ENCODE measurements around the gene RARRES2.

Gene RARRES2

GRCh38 chr7:150371996-150372270 lies 30.5 kb upstream of the RARRES2 start:
- TF ChIP-seq, protein P1, sequence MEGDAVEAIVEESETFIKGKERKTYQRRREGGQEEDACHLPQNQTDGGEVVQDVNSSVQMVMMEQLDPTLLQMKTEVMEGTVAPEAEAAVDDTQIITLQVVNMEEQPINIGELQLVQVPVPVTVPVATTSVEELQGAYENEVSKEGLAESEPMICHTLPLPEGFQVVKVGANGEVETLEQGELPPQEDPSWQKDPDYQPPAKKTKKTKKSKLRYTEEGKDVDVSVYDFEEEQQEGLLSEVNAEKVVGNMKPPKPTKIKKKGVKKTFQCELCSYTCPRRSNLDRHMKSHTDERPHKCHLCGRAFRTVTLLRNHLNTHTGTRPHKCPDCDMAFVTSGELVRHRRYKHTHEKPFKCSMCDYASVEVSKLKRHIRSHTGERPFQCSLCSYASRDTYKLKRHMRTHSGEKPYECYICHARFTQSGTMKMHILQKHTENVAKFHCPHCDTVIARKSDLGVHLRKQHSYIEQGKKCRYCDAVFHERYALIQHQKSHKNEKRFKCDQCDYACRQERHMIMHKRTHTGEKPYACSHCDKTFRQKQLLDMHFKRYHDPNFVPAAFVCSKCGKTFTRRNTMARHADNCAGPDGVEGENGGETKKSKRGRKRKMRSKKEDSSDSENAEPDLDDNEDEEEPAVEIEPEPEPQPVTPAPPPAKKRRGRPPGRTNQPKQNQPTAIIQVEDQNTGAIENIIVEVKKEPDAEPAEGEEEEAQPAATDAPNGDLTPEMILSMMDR (IDR thresholded peaks at IDR 0.05): no peak
- Histone ChIP-seq H3K4me3 (no peak overlapping the region), H3K27ac (no peak overlapping the region)
- no peak for DNase-seq (ENCODE audit: low spot score)

- no peak overlapping the region for H3K4me3 ChIP-seq
- no peak for DNase-seq (ENCODE audit: low spot score)
- peak overlapping the region in 1 of 2 donors; percentile 99 for H3K27ac ChIP-seq
- TF ChIP-seq, protein P1 (IDR thresholded peaks at IDR 0.05): no peak
These were observed 29.9 kb upstream of the RARRES2 start for GRCh38 chr7:150371131-150371995.

DNA sequence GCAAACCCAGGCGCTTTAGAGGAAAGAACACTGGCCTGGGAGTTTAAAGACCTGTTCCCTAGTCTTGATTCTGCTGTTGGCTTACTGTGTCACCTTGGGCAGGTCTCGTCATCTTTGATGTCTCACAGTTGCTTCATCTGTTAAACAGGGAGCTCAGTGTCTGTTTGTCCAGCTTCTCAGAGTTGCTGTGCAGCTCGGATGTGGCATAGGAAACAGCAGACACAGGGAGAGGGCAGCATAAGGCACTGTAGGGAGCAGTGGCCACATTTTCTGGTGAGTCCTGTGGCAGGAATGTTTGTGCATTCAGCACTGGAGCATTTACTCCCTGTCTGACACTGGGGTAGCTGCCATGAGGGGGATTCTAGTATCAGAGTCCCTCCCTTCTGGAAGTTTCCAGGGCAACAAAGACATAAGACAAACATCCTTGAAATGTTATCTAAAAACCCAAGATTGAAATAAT lies 29.2 kb upstream of the RARRES2 start:
- H3K27ac ChIP-seq: peak overlapping the region in 1 of 2 donors; percentile 99
- TF ChIP-seq, protein P1 (IDR thresholded peaks at IDR 0.05): no peak
- H3K4me3 ChIP-seq: peak overlapping the region; percentile 99
- no peak for DNase-seq (ENCODE audit: low spot score)

- TF ChIP-seq, protein P1 (IDR thresholded peaks at IDR 0.05): no peak
- Histone ChIP-seq H3K4me3 (peak overlapping the region; percentile 99), H3K27ac (peak overlapping the region; percentile 95 to 99)
- DNase-seq (ENCODE audit: low spot score): no peak
These were observed 28.5 kb upstream of the RARRES2 start for GRCh38 chr7:150369748-150370501.

DNA sequence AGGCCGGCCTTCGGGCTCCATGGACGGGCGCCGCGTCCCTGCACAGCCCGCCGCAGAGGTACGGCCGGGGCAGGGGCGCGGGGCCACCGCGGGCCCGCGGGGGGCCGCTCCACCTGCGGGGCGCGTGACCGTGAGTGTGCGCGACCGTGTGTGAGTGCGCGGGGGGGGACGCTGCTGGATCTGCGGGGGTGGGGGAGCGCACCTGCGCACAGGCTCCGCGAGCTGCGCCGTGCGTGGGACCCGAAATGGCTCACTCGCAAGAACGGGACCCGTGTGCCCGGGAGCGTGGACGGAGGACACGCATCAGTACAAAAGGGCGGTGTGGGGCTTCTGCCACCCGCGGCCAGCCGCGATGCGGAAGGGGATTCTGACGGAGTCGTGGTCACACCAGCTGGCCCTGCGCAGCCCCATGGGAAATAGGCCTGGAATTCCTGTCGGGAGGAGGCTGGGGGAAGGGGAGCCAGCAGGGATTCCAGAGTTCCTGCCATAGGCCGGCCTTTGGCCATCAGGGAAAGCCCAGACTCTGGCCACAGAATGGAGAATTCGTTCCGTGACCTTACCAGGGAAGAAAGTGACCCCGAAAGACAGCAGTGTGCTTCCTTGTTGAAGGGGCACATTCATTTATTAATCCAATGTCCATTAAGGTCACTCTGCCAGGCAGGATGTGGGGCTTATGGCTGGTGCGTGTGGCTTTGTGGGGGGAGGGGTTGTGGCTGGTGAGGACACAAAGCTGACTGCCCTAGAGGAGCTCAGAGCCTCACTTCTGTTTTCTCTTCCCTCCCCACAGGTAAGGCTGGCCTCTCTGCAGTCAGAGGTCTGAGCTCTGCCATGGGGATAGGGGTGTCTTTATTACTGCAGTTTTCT lies 27.7 kb upstream of the RARRES2 start:
- TF ChIP-seq, protein P1 (IDR thresholded peaks at IDR 0.05): no peak
- H3K4me3 ChIP-seq: peak overlapping the region; percentile 99
- DNase-seq (ENCODE audit: low spot score): peak; percentile 89
- peak overlapping the region; percentile 95 to 99 for H3K27ac ChIP-seq

GRCh38 chr7:150368096-150368883 lies 26.9 kb upstream of the RARRES2 start, which contains the start of gene REPIN1:
Gene REPIN1, plus strand, starts transcription at chr7:150368822. Its CDS starts 890 bp downstream, at chr7:150369712.
- DNase-seq (ENCODE audit: low spot score): peak; percentile 95
- TF ChIP-seq, protein P1 (IDR thresholded peaks at IDR 0.05): no peak
- H3K4me3 ChIP-seq: peak within 1 kb of the TSS; percentile 99
- peak within 1 kb of the TSS; percentile 95 to 99 for H3K27ac ChIP-seq

All from coronary artery (tissue), 2 donors.